GM19438 (cell line): ENCODE data around the gene ARHGEF2.

Source experiments
- ATAC-seq: cut with Tn5 transposase; IDR thresholded peaks from one replicate; pipeline ENCODE4 v1.9.1; 2021; ENCODE audit warnings: low read depth; ENCODE audit not compliant: unreplicated experiment

Gene ARHGEF2

GRCh38 chr1:155978325-155978972, at the start of gene ARHGEF2:
ARHGEF2 (minus strand) TSS chr1:155978547; CDS start chr1:155978427, 120 bp downstream.
- no peak for ATAC-seq

- ATAC-seq, result no peak
Observed at GRCh38 chr1:156026588-156026987, 48.2 kb upstream of the ARHGEF2 start.

- ATAC-seq, result no peak
Observed at GRCh38 chr1:156025876-156026275, 47.5 kb upstream of the ARHGEF2 start.

- no peak for ATAC-seq
Observed at GRCh38 chr1:156024801-156025200, 46.5 kb upstream of the ARHGEF2 start.

GRCh38 chr1:156021954-156022353, 43.6 kb upstream of the ARHGEF2 start:
- ATAC-seq, result no peak

GRCh38 chr1:156021093-156021428, 42.7 kb upstream of the ARHGEF2 start:
- ATAC-seq, result no peak

GRCh38 chr1:156020293-156021092, 42.1 kb upstream of the ARHGEF2 start, which contains the start of gene SSR2:
SSR2 (minus strand) TSS chr1:156020951; CDS start chr1:156020167, 784 bp downstream.
- ATAC-seq, result peak; percentile 93

GRCh38 chr1:156019946-156020292, 41.6 kb upstream of the ARHGEF2 start:
- no peak for ATAC-seq

- no peak for ATAC-seq
Observed at GRCh38 chr1:156014829-156015228, 36.5 kb upstream of the ARHGEF2 start.

GRCh38 chr1:156012051-156012817, 33.9 kb upstream of the ARHGEF2 start:
- peak; percentile 71 for ATAC-seq

GRCh38 chr1:156009404-156009803, 31.1 kb upstream of the ARHGEF2 start:
- no peak for ATAC-seq

GRCh38 chr1:156006666-156007376, 28.5 kb upstream of the ARHGEF2 start:
- ATAC-seq, result no peak

- ATAC-seq, result no peak
Observed at GRCh38 chr1:156004843-156005584, 26.7 kb upstream of the ARHGEF2 start.

GRCh38 chr1:156003923-156004188, 25.5 kb upstream of the ARHGEF2 start:
- no peak for ATAC-seq

- no peak for ATAC-seq
Observed at GRCh38 chr1:156002188-156002911, 24.0 kb upstream of the ARHGEF2 start.

- no peak for ATAC-seq
Observed at GRCh38 chr1:156001662-156002171, 23.4 kb upstream of the ARHGEF2 start.

- ATAC-seq, result no peak
Observed at GRCh38 chr1:156001021-156001661, 22.8 kb upstream of the ARHGEF2 start.

- ATAC-seq, result no peak
Observed at GRCh38 chr1:155999964-156000363, 21.6 kb upstream of the ARHGEF2 start.

GRCh38 chr1:155996166-155996565, 17.8 kb upstream of the ARHGEF2 start:
- no peak for ATAC-seq
